AG09319 (cell line): Measurements from ENCODE around the gene OR5B2.

Experiments
- DNase-seq: peaks from one replicate; pipeline ENCODE4 v3.0.0-alpha.2; 2010; ENCODE audit warnings: low read depth; ENCODE audit errors: extremely low read depth
- CTCF ChIP-seq: IDR thresholded peaks from 2 replicates; pipeline ENCODE4 v1.5.1; 2011; ENCODE audit warnings: low read depth, mild to moderate bottlenecking, inconsistent platforms, low read length, moderate library complexity

The OR5B2 gene

GRCh38 chr11:58394195-58394594 is 33.7 kb downstream of the OR5B2 start:
- DNase-seq, result no peak
- TF ChIP-seq CTCF, result no peak

- TF ChIP-seq CTCF, result no peak
- no peak for DNase-seq
Measured at GRCh38 chr11:58392746-58393145, 35.2 kb downstream of the OR5B2 start.

GRCh38 chr11:58391879-58392278 is 36.0 kb downstream of the OR5B2 start:
- DNase-seq, result no peak
- TF ChIP-seq CTCF, result no peak

GRCh38 chr11:58390551-58391063 is 37.3 kb downstream of the OR5B2 start:
- no peak for TF ChIP-seq CTCF
- no peak for DNase-seq
